CD4-positive, alpha-beta T cell treated with Interferon alpha-2 for 1 hour (primary cell): ENCODE measurements around the gene MYO6.

Source experiments
- DNase-seq, 2 donors: peaks; one replicate each; pipeline ENCODE4 v3.0.0-alpha.2; 2020 to 2022

Gene MYO6

DNA sequence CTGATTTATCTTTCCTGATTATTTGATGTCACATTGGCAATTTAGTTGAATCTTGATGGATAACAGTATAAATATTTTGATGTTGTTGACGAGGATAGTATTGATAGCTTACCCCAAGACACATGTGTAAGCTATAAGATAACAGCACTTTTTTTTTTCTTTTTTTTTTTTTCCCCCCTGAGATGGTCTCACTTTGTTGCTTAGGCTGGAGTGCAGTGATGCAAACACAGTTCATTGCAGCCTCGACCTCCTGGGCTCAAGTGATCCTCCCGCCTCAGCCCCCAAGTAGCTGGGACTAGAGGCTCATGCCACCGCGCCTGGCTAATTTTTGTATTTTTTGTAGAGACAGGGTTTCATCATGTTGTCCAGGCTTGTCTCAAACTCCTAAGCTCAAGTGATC is 21.8 kb downstream of the MYO6 start:
- no peak for DNase-seq

DNA sequence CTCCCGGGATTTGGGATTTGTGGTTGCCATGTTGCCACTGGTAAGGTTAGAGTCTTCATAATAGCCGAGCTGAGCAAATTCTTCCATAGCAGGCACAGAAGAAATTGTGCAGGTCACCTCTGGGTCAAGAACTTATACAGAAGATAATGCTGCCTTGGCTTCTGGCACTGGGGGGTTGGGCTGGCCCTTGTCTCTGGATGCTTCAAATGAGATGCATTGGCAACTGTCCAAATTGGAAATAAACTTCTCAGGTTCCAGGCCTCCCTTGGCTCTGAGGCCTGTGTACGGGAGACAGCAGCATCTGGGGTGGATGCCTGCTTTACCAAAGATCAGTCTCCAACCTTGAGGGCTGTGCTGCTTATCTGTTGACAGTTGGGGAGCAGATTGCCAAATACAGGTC is 26.2 kb downstream of the MYO6 start:
- DNase-seq: no peak

DNA sequence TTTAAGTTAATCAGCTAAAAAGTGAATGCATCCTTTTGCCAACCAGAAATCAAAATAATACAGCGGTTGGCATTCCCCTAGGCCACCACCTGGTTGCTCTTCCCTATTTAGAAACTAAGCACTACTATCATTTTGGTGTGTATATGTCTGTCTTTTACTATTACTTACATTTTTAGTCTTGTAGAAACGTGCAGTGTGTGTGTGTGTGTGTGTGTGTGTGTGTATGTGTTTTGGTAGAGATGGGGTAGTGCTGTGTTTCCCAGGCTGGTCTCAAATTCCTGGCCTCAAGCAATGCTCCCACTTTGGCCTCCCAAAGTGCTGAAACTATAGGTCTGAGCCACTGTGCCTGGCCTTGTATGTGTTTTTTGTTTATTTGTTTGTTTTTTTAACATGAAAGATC is 27.4 kb downstream of the MYO6 start:
- DNase-seq: no peak

DNA sequence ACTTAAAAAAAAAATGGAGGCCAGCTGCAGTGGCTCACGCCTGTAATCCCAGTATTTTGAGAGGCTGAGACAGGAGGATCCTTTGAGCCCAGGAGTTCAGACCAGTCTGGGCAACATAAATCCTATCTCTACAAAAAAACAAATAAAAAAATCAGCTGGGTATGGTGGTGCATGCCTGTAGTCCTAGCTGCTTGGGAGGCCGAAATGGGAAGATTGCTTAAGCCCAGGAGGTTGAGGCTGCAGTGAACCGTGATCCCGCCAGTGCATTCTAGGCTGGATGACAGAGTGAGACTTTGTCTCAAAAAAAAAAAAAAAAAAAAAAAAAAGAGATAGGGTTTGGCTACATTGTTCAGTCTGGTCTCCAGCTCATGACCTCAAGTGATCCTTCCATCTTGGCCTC is 29.7 kb downstream of the MYO6 start:
- no peak for DNase-seq

DNA sequence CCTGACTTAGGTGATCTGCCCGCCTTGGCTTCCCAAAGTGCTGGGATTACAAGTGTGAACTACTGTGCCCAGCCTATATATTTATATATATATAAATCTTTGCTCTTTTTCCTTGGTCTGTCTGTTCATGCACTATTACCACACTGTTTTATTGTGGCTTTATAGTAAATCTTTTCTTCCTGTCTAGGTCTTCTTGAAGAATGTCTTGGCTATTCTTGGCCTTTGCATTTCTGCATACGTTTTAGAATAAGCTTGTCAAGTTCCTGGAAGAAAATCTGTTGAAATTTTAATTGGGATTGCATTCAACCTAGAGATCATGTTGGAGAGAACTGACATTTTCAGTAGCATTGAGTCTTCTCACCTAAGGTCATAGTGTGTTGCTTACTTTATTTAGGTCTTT is 37.1 kb downstream of the MYO6 start:
- DNase-seq: no peak

DNA sequence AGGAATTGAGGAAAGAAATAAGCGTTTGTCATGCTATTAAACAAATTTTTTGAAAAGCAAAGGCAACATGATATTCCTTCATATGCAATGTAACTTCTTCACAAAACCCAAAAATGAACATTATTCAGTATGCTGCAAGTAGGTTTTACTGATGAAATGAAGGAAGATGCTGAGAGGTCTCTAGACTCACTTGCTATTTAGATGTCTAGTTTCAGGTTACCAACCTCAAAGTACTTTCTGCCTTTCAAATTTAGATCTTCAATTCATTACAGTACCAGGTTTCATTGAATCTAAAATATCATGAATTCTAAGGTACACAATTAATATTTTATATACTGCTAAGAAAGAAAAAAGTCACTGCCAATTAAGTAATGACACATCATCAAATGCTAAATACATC is 39.9 kb downstream of the MYO6 start:
- DNase-seq: no peak

DNA sequence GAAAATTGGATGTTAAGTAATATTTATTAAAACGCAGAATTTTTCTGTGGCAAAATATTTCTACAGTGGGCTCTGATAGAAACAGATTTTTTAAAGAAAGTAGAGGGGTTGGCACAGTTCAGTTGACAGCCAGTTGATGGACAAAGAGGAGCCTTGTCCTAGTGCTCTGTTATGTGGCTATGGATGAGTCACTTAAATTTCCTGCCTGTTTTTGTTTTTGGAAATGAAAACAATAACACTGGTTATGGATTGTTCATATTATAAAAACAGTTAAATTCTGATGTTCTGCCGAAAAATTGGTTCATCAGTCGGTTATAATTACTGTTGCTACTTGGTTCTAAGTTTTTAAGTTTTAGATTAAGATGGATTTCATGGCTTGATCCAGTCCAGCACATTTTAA is 42.8 kb downstream of the MYO6 start:
- no peak for DNase-seq

DNA sequence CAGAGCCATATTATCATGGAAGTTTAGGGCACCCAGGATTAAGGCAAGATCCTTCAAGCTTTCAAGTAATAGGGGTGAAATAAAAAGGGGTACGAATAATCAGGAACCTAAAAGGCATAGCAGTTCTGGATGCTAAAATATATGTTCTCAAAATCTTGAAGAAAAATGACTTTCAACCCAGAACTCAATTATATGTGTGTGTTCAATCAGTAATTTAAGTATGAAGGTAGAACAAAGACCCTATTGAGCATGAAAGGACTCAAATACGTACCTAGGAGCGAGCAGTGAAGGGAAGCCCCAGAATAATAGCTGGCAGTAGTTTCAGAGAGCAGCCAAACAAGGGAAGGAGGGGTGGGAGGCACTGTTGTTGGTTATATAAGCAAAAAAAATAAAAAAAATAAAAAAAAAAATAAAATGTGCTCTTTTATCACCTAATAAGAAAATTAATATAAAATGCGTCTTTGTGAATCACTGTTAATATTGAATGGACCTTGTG is 45.4 kb downstream of the MYO6 start:
- DNase-seq: no peak

DNA sequence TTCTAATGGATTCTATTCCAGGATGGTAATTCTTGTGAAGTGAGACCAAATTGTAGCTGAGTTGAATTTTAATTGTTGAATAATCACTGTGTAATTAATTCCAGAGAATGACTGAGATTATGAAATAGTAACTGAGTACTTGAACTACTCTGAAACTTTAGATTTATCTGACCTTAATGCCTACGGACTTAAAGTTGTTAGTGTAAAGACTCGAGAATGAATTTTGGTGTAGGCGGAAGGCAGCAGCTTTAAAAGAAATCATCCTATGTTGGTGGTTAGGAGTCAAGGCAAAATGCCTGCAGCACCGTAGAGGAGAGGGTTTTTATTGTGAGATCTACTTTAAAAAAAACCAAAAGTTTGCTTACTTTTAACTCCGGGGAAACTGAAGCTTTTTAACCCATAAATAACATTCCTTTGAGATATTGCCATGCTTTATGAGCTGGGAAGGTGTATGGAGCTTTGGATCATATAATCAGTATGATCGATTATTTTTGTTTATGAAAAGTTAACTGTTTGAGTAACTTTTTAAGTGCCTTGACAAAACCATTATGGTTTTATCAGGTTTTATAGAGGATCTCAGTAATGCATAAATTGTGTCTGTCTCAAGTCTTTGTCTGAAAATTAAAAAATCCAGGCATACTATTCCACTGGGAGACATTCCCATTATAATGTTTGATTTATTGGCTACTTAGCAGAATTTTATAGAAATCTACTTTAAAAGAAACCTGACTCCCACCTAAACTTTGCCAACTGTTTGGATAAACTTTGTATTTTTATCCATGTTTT is 46.1 kb downstream of the MYO6 start:
- no peak for DNase-seq

DNA sequence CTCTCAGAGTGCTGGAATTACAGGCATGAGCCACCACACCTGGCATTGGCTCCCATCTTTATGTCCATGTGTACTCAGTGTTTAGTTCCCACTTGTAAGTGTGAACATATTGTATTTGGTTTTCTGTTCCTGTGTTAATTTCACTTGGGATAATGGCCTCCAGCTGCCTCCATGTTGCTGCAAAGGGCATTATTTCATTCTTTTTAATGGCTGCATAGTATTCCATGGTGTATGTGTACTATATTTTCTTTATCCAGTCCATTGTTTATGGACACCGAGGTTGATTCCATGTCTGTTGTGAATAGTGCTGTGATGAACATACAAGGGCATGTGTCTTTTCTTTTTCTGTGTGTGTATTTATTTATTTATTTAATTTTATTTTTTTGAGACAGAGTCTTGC is 47.7 kb downstream of the MYO6 start:
- DNase-seq: no peak

DNA sequence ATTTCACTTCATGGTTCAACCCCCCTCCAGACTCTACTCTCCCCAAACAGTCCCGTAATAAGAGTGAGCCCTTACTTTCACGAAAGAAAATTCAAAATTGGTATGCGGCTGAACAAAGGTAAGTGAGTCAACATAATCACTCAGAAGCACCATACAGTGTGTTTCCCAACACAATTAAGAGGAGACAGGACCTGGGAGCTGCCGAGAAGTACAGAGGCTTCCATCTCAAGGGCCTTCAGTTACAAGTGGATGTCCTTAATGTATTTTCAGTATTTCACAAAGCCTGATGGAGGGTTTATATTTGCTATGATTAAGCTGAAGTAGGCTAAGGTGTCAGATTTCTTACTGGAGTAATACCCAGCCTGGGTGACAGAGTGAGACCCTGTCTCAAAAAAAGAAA is 51.1 kb downstream of the MYO6 start:
- no peak for DNase-seq

DNA sequence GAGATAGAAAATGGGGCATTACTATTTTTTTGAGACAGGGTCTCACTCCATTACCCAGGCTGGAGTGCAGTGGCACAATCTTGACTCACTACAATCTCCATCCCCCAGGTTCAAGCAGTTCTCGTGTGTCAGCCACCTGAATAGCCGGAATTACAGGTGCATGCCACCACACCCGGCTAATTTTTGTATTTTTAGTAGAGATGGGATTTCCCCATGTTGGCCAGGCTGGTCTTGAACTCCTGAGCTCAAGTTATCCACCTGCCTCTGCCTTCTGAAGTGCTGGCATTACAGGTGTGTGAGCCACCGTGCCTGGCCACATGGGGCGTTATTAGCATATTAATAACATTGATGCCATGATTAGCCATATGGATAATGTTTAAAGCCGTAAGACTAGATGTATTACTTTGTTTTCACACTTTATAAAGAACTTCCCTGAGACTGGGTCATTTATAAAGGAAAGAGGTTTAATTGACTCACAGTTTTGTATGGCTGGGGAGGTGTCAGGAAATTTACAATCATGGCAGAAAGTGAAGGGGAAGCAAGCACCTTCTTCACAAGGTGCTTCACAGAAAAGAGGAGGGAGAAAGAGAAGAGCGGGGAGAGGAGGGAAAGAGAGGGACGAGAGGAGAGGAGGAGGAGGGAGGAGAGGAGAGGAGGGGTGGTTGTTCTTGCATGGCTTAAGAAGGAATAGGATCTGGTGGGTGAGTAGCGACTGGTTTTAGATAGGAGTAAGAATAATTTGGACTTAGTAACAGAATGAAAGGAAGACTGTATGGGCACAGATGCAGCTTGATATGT is 51.9 kb downstream of the MYO6 start:
- DNase-seq: no peak

DNA sequence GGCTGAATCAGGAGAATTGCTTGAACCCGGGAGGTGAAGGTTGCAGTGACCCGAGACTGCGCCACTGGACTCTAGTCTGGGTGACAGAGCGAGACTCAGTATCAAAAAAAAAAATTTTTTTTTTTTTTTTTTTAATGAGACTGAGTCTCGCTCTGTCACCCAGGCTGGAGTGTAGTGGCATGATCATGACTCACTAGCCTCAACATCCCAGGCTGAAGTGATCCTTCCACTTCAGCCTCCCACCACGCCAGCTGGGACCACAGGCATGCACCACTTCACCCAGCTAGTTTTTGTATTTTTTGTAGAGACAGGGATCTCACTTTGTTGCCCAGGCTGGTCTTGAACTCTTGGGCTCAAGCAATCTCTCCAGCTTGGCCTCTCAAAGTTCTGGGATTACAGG is 53.3 kb downstream of the MYO6 start:
- DNase-seq: no peak

DNA sequence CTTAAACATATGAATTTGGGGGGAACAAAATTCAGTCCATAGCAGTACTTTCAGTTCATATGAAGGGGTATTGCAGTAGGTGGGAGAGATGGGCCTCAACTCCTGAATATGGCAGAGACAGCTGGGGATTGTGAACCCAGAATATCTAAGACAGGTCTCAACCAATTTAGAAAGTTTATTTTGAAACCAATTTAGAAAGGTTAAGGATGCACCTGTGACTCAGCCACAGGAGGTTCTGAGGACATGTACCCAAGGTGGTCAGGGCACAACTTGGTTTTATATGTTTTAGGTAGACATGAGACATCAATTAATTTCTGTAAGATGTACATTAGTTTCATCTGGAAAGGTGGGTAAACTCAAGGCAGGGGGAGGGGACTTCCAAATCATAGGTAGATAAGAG is 59.5 kb downstream of the MYO6 start:
- DNase-seq: no peak

DNA sequence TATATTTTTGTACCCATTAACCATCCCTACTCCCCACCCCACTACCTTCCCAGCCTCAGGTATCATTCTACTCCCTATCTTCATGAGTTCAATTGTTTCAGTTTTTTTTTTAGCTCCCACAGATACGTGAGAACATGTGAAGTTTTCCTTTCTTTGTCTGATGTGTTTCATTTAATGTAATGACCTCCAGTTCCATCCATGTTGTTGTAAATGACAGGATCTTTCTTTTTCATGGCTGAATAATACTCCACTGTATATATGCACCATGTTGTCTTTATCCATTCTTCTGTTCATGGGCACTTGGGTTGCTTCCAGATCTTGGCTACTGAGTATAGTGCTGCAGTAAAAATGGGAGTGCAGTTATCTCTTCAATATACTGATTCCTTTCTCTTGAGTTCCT is 63.5 kb downstream of the MYO6 start:
- no peak for DNase-seq

DNA sequence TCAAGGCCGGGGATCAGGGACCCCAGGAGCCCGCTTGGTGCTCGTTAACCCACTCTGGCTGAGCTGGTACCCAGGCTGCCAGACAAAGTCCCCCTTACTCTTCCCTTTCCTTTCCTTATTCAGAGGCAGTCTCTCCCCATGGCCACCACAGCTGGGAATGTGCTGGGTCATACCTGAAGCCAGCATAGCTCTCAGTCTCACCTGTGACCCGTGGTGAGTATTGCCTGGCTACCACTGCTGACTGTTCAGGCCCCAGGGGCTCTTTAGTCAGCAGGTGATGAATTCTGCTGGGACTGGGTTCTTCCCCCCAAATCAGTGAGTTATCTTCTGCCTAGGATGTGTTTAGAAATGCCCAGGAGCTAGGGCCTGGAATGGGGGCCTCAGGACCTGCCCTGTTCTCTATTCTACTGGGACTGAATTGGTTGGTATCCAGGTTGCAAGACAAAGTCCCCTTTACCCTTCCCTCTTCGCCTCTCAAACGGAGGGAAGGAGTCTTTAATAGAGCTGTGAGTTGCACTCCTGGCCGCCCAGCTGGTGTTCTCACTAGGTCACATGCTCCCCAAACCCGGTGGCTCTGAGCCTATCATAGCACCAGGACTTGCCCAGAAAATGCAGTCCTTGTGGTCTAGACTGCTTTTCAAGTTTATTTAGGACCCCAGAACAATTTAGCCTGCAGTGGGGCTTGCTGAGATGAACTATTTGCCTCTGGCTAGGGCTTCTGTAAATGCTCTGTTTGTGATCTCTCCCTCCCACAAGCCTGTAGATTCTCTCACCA is 64.6 kb downstream of the MYO6 start:
- no peak for DNase-seq

DNA sequence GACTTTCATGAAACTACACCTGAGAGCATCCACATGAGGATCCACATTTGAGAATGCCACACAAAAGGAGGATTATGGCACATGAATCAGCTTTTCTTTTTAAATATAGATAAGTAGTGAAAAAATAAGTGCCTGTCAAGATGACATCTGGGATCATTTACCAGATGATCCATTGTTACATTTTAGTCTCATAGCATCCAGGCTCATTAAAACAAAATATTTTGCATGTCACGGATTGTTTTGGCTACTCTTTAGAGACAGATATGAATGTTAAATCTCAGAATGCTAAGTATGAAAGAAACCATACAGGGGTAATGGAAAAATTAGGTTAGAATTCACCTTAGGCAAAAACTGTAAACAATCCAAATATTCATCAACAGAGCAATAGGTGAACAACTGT is 66.7 kb downstream of the MYO6 start:
- no peak for DNase-seq

DNA sequence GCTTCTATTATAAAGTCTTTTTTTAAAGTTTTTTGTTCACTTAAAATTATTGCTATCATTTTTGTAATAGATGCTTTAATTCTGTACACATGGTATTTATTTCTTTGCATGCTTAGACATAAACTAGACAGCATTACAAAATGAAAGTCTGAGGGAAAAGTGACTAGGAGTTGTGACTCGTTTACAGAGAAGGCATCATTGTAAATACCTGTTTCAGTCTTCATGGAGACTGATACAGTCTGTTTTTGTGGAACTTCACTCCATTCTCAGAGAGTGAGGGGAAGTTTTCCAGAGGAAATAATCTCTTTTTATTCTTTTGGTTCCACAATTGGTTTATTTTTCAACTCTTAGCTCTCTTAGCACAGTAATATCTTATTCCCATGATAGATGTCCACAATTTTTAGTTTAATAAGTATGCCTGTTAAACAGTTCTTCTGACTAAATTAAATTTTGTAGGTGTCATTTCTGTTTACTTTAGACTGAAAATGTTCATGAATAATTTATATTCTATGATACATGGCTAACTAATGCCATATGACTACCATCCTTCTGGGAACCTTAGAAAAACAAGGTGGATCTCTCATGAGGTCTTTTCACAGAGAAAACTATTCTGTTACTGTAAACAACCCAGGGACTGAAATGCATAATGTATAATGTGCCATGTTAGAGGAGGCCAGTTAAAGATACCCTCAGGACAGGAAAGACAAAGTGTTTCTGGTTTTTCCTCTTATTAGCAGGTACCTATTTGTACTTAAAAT is 69.2 kb downstream of the MYO6 start:
- no peak for DNase-seq

DNA sequence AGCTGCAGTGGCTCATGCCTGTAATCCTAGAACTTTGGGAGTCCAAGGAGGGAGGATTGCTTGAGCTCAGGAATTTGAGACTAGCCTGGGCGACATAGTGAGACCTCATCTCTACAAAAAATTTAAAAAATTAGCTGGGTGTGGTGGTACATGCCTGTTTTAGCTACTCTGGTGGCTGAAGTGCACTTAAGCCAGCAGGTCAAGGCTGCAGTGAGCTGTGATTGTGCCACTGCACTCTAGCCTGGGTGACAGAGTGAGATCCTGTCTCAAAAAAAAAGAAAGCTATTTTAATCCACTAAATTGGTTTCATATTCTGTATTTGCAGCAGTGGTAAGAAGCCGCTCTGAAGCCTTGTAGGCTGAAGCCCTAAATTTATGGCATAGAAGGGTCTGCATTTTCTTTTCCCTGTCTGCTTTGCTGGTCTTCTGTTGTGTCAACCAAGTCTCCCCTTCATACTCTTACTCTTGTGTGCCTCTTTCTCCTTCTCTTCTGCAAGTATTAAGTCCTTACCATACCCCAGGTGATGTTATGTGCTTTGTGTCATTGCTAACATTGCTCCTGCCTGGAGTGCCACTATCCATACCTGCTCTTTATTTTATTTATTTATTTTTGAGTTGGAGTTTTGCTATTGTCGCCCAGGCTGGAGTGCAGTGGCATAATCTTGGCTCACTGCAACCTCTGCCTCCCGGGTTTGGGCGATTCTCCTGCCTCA is 70.9 kb downstream of the MYO6 start:
- DNase-seq: no peak

DNA sequence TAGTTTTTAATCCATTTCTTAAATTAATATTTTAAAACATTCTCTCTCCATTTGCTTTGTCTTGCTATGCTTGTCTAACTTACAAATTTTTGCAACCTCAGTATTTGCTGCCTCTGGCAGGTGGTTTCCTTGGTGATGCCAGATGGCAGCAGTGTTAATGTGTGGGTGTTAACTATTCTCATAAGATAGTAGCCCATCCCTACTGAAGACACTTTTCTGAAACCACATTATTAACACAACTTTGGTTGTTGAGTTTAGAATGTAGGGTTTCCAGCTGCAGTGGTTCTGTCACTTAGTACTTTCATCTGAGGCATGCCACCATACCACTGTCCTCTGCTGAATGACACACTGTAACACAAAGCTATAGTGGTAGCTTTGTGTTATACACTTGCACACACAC is 75.1 kb downstream of the MYO6 start:
- DNase-seq: peak in 1 of 2 donors; percentile 29

DNA sequence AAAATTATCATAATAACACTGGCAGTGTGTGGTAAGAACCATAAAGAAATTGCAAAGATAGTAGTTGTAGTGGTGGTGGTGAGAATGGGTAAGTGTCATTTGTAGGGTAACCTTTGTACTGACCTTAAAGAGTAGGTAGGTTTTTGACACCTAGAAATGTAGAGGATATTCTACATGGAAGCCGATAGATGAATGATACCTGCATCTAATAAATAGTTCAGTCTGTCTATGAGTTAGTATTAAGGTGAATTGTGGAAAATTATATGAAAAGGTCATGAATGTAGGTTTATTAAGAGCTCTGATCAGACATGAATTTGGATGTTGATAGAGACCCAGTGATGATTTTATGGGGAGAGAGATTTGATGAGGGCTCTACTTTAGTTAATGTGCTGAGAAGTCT is 78.1 kb downstream of the MYO6 start:
- no peak for DNase-seq
